GM12878 (cell line): Measurements from ENCODE around the gene PCK2. TPM values are rescaled to one million over a fixed set of nuclear protein-coding genes. Genes with fewer than 3 reads are reported as not detected.
A peak's percentile ranks its signal among the peaks of the same experiment; 100 is the strongest.

ENCODE experiments used
- ATAC-seq: fragments of 200-7000 bp; cut with Tn5 transposase; 3 replicates; pipeline ENCODE4 v1.9.1; 2020; ENCODE audit warnings: mild to moderate bottlenecking, moderate library complexity
- BruUV-seq: library from RNA; stranded (reverse); fragments of 400-500 nt; replicated peaks from 2 replicates; lab custom pipeline; 2021; lab: Mats Ljungman, UMichigan
- CTCF ChIA-PET: fragments of 300-600 bp; sonication (Branson Sonifier 250); formaldehyde crosslinking; extraction: SDS; loops from one replicate; lab custom pipeline; 2021; ENCODE audit warnings: inconsistent platforms; lab: Yijun Ruan, JAX
- POLR2A ChIA-PET: fragments of 350-600 bp; formaldehyde crosslinking; extraction: SDS; loops from one replicate; lab custom pipeline; 2021; ENCODE audit warnings: inconsistent platforms; lab: Charles Lee
- RAD21 ChIA-PET: fragments of 300-600 bp; sonication (Branson Sonifier 250); formaldehyde crosslinking; loops from one replicate; lab custom pipeline; 2023; ENCODE audit warnings: antibody characterized with exemption; ENCODE audit not compliant: unreplicated experiment; lab: Charles Lee
- SMC1A ChIA-PET: fragments of 300-600 bp; sonication (Branson Sonifier 250); formaldehyde crosslinking; loops from one replicate; lab custom pipeline; 2023; ENCODE audit not compliant: unreplicated experiment, uncharacterized antibody; lab: Charles Lee
- DNase-seq: peaks from one replicate; pipeline ENCODE4 v3.0.0-alpha.2; 2011; ENCODE audit warnings: low read depth, low spot score
- FAIRE-seq: peaks from 3 replicates; lab custom pipeline; 2011; peaks lifted over from hg19 to GRCh38; lab: Jason Lieb, UNC
- H2AFZ ChIP-seq: 2 replicates; pipeline ENCODE4 v1.6.0; 2011; ENCODE audit warnings: low read depth, low read length, control low read depth; ENCODE audit not compliant: control insufficient read depth
- H3K27ac ChIP-seq: 2 replicates; pipeline ENCODE4 v1.5.1; 2011; ENCODE audit warnings: control low read depth; ENCODE audit not compliant: control insufficient read depth, insufficient read depth
- H3K27me3 ChIP-seq, 2 experiments: replicated peaks in 1 of 2; 2 replicates each; pipeline versions ENCODE4 v1.6.0 to v1.6.1; 2011; ENCODE audit warnings: low read length in 1 of 2; ENCODE audit not compliant: control insufficient read depth in 2 of 2, insufficient read depth in 2 of 2
- H3K36me3 ChIP-seq, 2 experiments: 2 replicates each; pipeline ENCODE4 v1.5.1; 2011; ENCODE audit warnings: low read length in 1 of 2; ENCODE audit not compliant: control insufficient read depth in 2 of 2, insufficient read depth in 2 of 2
- H3K4me1 ChIP-seq: 2 replicates; pipeline ENCODE4 v1.6.1; 2011; ENCODE audit warnings: mild to moderate bottlenecking, low read length, moderate library complexity, mixed read lengths; ENCODE audit not compliant: control insufficient read depth, insufficient read depth
- H3K4me2 ChIP-seq: 2 replicates; pipeline ENCODE4 v1.6.0; 2011; ENCODE audit warnings: control low read depth; ENCODE audit not compliant: control insufficient read depth, insufficient read depth
- H3K4me3 ChIP-seq: fragments of 200-600 bp; sonication (generic); 2 replicates; pipeline ENCODE4 v1.5.1; 2016
- H3K79me2 ChIP-seq: 2 replicates; pipeline ENCODE4 v1.6.0; 2011; ENCODE audit warnings: low read length; ENCODE audit not compliant: control insufficient read depth, insufficient read depth
- H3K9ac ChIP-seq: 2 replicates; pipeline ENCODE4 v1.8.0; 2011; ENCODE audit warnings: low read length, control low read depth, mixed read lengths; ENCODE audit not compliant: control insufficient read depth, insufficient read depth
- H3K9me3 ChIP-seq: replicated peaks from 3 replicates; pipeline ENCODE4 v1.5.1; 2011; ENCODE audit warnings: mild to moderate bottlenecking, low read length; ENCODE audit not compliant: control insufficient read depth, insufficient read depth
- H4K20me1 ChIP-seq: 2 replicates; pipeline ENCODE4 v1.6.0; 2011; ENCODE audit not compliant: control insufficient read depth, insufficient read depth
- ASH2L ChIP-seq: fragments of 300-600, 200-600 bp; sonication (generic); IDR thresholded peaks from 2 replicates; pipeline ENCODE4 v1.6.1; 2017; ENCODE audit warnings: low read depth, mild to moderate bottlenecking, borderline replicate concordance
- CEBPZ ChIP-seq: fragments of 150-350 bp; IDR thresholded peaks from 2 replicates; pipeline ENCODE4 v1.6.1; 2016; ENCODE audit warnings: low read depth, low read length
- JUNB ChIP-seq: IDR thresholded peaks from 2 replicates; pipeline ENCODE4 v1.6.1; 2016; ENCODE audit warnings: antibody characterized with exemption, mild to moderate bottlenecking
- JUND ChIP-seq: IDR thresholded peaks from 2 replicates; pipeline ENCODE4 v1.6.1; 2012; ENCODE audit warnings: low read depth, mild to moderate bottlenecking, low read length, improper control_type of control experiment, moderate library complexity
- NR2C1 ChIP-seq: fragments of 450-650 bp; IDR thresholded peaks from 2 replicates; pipeline ENCODE4 v1.6.1; 2017; ENCODE audit warnings: antibody characterized with exemption, mild to moderate bottlenecking, moderate library complexity
- RAD51 ChIP-seq: fragments of 450-650 bp; IDR thresholded peaks from 2 replicates; pipeline ENCODE4 v1.6.1; 2016; ENCODE audit warnings: moderate library complexity, mild to moderate bottlenecking, inconsistent platforms
- SPI1 ChIP-seq: IDR thresholded peaks from 2 replicates; pipeline ENCODE4 v1.6.1; 2011; ENCODE audit warnings: low read depth, mild to moderate bottlenecking, low read length, moderate library complexity, borderline replicate concordance; ENCODE audit not compliant: insufficient read depth
- TBL1XR1 ChIP-seq: IDR thresholded peaks from 2 replicates; pipeline ENCODE4 v1.6.1; 2012; ENCODE audit warnings: low read depth, low read length, improper control_type of control experiment
- TCF3 ChIP-seq: IDR thresholded peaks from 2 replicates; pipeline ENCODE4 v1.6.1; 2012; ENCODE audit warnings: low read depth, mild to moderate bottlenecking, low read length, borderline replicate concordance; ENCODE audit not compliant: insufficient read depth
- TCF7 ChIP-seq: IDR thresholded peaks from 2 replicates; pipeline ENCODE4 v1.6.1; 2014; ENCODE audit warnings: antibody characterized with exemption, borderline replicate concordance
- ZZZ3 ChIP-seq: IDR thresholded peaks from 2 replicates; pipeline ENCODE4 v1.6.1; 2011; ENCODE audit warnings: low read depth; ENCODE audit not compliant: control insufficient read depth, insufficient read length
- WGBS: methylation state at CpG from one replicate; pipeline ENCODE4 v1.1.6; 2016; ENCODE audit warnings: low lambda C conversion rate; ENCODE audit not compliant: insufficient replicate concordance, insufficient coverage; ENCODE audit errors: missing lambda C conversion rate; 5-methylcytosine and 5-hydroxymethylcytosine counted together
- in situ Hi-C: fragments of 300-500 bp; cut with MboI; formaldehyde crosslinking; loops from 9 replicates; pipeline ENCODE4 v1.14.3; 2018; ENCODE audit warnings: mixed read lengths
- intact Hi-C: fragments of 100-400 bp; cut with micrococcal nuclease; formaldehyde crosslinking; loops from one replicate; pipeline ENCODE4 v1.14.2; 2022; ENCODE audit not compliant: unreplicated experiment
- polyA plus RNA-seq, 11 experiments: library from polyadenylated mRNA; depleted of rRNA in 4 of 11; unstranded in 6 of 11; stranded (reverse) in 5 of 11; fragments of >200 nt; fragmentation: Nextera tagmentation in 4 of 11; fragmentation: Illumina TruSeq in 1 of 11; extraction: Ambion mirVana in 4 of 11; extraction: Trizol in 1 of 11; gene quantifications; 1 replicate in 1 of 11; 2 replicates in 10 of 11; pipeline versions ENCODE4 v1.2.1 to v1.2.3, GENCODE V29; 2011 to 2016; ENCODE audit warnings: inconsistent platforms in 2 of 11, missing spikeins in 2 of 11, low read depth in 1 of 11
- total RNA-seq, 4 experiments: library from RNA; depleted of rRNA in 3 of 4; stranded (reverse); fragments of >200 nt in 3 of 4; fragmentation: Illumina TruSeq in 1 of 4; extraction: Trizol in 1 of 4; gene quantifications; 2 replicates each; pipeline versions ENCODE4 v1.2.1 to v1.2.3, GENCODE V29; 2013 to 2021
- TF ChIP-seq, protein P1 (sequence below): fragments of 450-650 bp; IDR thresholded peaks from 2 replicates; pipeline ENCODE4 v1.6.1; 2017; ENCODE audit warnings: borderline replicate concordance
- TF ChIP-seq, protein P2 (sequence below): fragments of 450-650 bp; IDR thresholded peaks from 2 replicates; pipeline ENCODE4 v1.6.1; 2017; ENCODE audit warnings: mild to moderate bottlenecking, low read depth, inconsistent platforms; ENCODE audit not compliant: poor library complexity, severe bottlenecking

PCK2 gene
- total and polyA plus RNA-seq, 10 of the 15 experiments (the other 5 are each of a cell fraction or from before 2014, with no cell fraction given): 6.6 to 110 (median 44.6) TPM

- SMC1A ChIA-PET: interaction anchor here (0.7 to 5.2 kb wide), 13 partner anchors 11 to 193 kb away, joined by 3 to 51 read pairs (median 5); partner anchors contain the start of genes DCAF11, IRF9, MDP1 and PCK2
- H3K4me1 ChIP-seq: peaks cover 14% of the 10 kb centered on the region
- FAIRE-seq (peak; percentile 98), ATAC-seq (peak; percentile 95), DNase-seq (no peak)
- POLR2A ChIA-PET: interaction anchor here (0.5 to 4.2 kb wide), 15 partner anchors 9 to 162 kb away, joined by 3 to 33 read pairs (median 5); partner anchors contain the start of genes CHMP4A, CPNE6, DCAF11 and NRL
- peak overlapping the region; percentile 83 for H3K4me2 ChIP-seq
- H3K79me2 ChIP-seq: no peaks in the 10 kb centered on the region
- CTCF ChIA-PET: interaction anchor here (0.7 to 4.9 kb wide), 12 partner anchors 11 to 227 kb away, joined by 3 to 71 read pairs (median 4); partner anchors contain the start of genes CHMP4A, CIDEB, PCK2 and PSME2
- BruUV-seq: no TSS peak
- H3K27me3 ChIP-seq: no peaks in the 10 kb centered on the region
- RAD21 ChIA-PET: interaction anchor here (1.0 to 4.6 kb wide), 9 partner anchors 11 to 216 kb away, joined by 3 to 39 read pairs (median 9); partner anchors contain the start of genes CARMIL3, DCAF11, IRF9 and NRL
- in situ Hi-C loops (no loop called here), intact Hi-C loops (no loop called here)
- no peaks in the 10 kb centered on the region for H3K9me3 ChIP-seq
- peak overlapping the region; percentile 63; the same call in 1 of the 2 replicates for H3K4me3 ChIP-seq
- peak overlapping the region; percentile 41; the same call in 1 of the 2 replicates for H3K9ac ChIP-seq
- peak overlapping the region; percentile 67 for H3K27ac ChIP-seq
- H4K20me1 ChIP-seq: no peaks in the 10 kb centered on the region
- peak overlapping the region; percentile 78 for H2AFZ ChIP-seq
- under 1% methylated on average over 67 of the region's 74 CpGs for WGBS
- H3K36me3 ChIP-seq: no peaks in the 10 kb centered on the region
- TF ChIP-seq ZZZ3 (no peak), ASH2L (no peak), CEBPZ (no peak), JUND (no peak), RAD51 (no peak), TCF7 (no peak), SPI1 (no peak), JUNB (no peak), NR2C1 (no peak), TBL1XR1 (no peak), TCF3 (no peak)
- TF ChIP-seq, protein P1, sequence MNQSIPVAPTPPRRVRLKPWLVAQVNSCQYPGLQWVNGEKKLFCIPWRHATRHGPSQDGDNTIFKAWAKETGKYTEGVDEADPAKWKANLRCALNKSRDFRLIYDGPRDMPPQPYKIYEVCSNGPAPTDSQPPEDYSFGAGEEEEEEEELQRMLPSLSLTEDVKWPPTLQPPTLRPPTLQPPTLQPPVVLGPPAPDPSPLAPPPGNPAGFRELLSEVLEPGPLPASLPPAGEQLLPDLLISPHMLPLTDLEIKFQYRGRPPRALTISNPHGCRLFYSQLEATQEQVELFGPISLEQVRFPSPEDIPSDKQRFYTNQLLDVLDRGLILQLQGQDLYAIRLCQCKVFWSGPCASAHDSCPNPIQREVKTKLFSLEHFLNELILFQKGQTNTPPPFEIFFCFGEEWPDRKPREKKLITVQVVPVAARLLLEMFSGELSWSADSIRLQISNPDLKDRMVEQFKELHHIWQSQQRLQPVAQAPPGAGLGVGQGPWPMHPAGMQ: no peak
- TF ChIP-seq, protein P2, sequence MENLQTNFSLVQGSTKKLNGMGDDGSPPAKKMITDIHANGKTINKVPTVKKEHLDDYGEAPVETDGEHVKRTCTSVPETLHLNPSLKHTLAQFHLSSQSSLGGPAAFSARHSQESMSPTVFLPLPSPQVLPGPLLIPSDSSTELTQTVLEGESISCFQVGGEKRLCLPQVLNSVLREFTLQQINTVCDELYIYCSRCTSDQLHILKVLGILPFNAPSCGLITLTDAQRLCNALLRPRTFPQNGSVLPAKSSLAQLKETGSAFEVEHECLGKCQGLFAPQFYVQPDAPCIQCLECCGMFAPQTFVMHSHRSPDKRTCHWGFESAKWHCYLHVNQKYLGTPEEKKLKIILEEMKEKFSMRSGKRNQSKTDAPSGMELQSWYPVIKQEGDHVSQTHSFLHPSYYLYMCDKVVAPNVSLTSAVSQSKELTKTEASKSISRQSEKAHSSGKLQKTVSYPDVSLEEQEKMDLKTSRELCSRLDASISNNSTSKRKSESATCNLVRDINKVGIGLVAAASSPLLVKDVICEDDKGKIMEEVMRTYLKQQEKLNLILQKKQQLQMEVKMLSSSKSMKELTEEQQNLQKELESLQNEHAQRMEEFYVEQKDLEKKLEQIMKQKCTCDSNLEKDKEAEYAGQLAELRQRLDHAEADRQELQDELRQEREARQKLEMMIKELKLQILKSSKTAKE: no peak
These were observed 13.0 kb upstream of the PCK2 start for GRCh38 chr14:24080888-24081738.
